GM19240 (cell line): ENCODE measurements around the gene NXNL1.
"Not testable (repeated sequence)": the region's sequence is repeated elsewhere in the genome, so short reads cannot be mapped to it uniquely, and the experiment has no call there.

Experiments used
- DNase-seq: peaks from one replicate; pipeline ENCODE4 v3.0.0; 2011; ENCODE audit warnings: low spot score; ENCODE audit not compliant: insufficient read length

NXNL1 gene

DNA sequence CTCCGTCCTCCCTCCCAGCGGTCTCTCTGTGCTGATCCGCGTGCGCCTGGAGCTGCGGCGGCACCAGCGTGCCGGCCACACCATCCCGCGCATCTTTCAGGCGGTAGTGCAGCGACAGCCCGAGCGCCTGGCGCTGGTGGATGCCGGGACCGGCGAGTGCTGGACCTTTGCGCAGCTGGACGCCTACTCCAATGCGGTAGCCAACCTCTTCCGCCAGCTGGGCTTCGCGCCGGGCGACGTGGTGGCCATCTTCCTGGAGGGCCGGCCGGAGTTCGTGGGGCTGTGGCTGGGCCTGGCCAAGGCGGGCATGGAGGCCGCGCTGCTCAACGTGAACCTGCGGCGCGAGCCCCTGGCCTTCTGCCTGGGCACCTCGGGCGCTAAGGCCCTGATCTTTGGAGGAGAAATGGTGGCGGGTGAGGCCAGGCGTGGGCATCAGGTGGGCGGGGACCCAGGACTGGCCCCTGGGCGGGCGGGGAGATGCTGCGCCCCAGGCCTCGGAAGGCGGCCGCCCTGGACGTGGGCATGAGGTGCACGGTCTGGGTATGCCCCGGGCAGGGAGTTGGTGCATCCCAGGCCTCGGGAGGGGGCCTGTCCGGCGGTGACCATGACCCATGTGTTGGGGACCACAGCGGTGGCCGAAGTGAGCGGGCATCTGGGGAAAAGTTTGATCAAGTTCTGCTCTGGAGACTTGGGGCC, 26.0 kb upstream of the NXNL1 start:
- DNase-seq, result no peak

DNA sequence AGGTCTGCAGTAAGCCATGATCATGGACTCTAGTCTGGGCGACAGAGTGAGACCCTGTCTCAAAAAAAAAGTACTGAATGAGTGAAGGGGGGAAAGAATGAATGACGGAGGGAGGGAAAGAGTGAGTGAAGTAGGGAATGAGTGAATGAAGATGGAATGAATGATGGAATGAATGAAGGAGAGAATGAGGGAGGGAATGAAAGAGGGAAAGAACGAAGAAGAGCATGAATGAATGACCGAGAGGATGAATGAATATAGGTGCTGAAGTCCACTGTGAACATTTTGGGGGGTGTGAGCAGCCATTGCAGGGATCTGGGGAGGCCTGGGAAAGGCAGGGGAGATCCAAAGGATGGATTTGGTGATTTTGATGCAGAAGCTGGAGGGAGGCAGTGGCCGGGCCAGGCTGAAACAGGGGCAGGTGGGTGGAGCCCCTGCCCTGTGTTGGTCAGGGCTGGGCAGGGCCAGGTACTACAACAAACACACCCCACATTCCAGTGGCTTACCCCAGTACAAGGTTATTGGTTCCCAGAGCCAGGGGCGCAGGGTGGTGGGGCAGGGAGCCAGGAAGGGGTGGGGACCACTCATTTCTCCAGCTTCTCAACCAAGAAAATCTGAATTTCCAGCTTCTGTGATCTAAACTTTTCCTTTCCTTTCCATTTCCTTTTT, 23.9 kb upstream of the NXNL1 start:
- DNase-seq, result no peak

DNA sequence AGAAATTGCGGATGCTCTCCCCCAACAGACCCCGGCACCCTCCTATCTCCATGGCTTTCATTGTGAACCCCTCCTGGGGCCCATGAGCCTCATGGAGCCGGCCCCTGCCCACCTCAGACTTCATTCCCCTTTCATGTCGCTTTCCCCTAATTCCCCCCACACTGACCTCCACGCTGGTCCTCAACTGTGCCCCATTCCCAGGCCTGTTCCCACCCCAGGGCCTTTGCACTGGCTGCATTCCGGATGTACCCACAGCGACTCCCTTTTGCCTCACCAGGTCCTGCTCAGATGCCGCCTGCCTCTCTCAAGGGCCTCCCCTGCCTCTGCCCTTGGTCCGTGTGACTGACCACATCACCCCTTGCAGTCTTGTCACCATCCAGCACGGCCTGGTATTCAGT, 22.9 kb upstream of the NXNL1 start:
- DNase-seq, result no peak

DNA sequence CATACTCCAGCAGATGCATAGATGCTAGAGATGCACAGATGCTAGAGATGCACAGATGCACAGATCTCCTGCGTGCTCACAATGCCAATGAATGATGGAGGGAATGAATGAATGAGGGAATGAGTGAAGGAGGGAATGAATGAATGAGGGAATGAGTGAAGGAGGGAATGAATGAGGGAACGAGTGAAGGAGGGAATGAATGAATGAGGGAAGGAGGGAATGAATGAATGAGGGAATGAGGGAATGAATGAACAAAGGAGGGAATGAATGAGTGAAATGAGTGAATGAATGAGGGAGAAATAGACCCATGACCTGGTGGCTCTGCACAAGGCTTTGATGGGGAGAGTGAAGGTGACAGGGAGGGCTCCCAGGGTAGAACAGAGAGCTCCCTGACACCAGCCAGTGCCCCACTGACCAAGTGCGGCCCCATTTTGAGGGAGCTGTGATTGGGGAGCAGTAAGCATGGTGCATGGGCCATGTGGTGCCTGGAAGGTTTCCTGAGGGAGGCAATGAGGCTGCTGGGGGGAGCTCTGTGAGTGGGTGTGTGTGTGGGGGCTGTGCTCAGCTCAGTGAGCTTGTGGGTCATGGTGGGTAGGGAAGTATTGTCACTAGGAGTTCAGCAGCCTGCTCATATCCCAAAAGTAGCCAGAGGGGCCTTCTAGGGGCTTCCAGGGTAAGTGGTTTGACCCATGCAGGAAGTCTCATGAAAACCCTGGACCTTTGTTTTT, 22.3 kb upstream of the NXNL1 start:
- no peak for DNase-seq

DNA sequence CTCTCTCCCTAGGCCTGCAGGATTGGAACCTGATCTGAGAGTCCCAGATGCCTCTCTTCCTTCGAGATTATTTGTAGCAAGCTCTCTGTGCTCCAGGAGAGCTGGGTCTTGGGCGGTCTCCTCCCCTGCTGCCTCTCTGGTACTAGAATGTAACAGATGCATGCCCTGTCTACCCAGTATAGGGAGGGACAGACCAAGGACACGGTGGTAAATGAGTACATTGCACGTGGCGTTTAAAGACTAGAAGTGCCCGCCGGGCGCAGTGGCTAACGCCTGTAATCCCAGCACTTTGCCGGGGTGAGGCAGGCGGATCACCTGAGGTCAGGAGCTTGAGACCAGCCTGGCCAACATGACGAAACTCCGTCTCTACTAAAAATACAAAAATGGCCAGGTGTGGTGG, 21.3 kb upstream of the NXNL1 start:
- no peak for DNase-seq

DNA sequence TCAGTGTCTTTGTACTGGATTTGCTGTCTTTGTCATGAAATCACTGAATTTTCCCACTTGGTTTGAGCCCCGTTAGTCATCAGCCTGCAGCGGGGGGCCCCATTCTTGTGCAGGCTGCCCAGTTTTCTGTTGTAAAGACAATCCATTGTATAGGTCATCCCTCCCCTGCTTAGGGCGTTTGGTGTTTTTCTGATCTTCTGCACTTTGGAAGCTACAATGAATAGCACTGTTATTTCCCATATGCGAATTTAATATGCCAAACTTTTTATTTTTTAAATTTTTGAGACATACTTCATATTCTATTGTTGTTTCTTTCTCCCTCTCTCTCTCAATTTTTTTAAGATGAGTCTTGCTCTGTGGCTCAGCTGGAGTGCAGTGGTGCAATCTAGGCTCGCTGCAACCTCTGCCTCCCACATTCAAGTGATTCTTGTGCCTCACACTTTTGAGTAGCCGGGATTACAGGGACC, 18.6 kb upstream of the NXNL1 start:
- DNase-seq, result no peak

DNA sequence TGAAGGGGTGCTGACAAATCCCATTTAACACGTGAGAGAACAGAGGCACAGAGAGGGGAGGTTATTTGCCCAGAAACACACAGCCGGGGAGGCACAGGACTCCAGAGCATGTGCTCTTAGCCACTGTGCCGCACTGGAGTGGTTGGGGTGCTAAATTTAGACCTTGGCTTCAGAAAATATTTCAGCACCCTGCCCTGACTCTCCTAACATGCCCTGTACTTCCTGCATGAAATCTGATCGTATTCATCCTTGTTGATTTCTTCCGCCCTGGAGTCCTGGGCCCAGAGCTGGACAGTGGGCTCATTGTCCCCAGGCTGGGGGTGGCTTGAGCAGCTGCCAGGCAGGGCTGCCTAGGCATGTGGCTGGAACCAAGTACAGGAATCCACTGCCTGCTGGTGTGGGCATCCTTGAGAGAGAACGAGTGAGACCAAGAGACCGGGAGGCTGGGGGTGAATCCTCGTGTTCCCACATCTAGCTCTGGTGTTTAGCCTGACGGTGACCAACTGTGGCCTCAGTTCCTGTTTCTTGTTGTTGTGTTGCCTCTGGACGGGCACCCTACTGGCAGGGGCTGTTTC, 14.9 kb upstream of the NXNL1 start:
- DNase-seq, result no peak

DNA sequence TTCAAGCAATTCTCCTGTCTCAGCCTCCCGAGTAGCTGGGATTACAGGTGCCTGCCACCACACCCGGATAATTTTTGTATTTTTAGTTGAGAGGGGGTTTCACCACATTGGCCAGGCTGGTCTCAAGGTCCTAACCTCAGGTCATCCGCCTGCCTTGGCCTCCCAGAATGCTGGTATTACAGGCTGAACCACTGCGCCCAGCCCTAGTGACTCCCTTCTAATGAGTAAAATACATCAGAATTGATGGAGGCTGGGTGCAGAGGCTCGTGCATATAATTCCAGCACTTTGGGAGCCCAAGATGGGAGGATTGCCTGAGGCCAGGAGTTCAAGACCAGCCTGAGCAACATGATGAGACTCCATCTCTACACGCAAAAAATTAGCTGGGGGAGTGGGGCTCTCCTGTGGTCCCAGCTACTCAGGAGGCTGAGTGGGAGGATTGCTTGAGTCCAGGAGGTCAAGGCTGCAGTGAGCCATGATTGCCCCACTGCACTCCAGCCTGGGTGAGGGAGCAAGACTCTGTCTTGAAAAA, 14.3 kb upstream of the NXNL1 start:
- not testable (repeated sequence) for DNase-seq

DNA sequence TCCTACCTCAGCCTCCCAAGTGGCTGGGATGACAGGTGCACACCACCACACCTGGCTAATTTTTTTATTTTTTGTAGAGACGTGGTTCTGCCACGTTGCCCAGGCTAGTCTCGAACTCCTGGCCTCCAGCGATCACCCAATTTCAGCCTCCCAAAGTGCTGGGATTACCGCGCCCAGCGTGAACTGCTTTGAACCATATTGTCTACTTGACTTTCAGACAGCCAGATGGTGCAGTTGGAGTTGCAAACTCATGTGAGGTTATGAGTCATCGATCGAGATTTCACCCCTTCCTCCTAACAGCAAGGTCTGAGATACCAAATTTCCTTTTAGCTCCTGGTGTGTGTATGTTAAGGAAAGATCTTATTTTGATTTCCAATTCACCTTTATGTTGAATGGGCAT, 12.3 kb upstream of the NXNL1 start:
- DNase-seq, result no peak

DNA sequence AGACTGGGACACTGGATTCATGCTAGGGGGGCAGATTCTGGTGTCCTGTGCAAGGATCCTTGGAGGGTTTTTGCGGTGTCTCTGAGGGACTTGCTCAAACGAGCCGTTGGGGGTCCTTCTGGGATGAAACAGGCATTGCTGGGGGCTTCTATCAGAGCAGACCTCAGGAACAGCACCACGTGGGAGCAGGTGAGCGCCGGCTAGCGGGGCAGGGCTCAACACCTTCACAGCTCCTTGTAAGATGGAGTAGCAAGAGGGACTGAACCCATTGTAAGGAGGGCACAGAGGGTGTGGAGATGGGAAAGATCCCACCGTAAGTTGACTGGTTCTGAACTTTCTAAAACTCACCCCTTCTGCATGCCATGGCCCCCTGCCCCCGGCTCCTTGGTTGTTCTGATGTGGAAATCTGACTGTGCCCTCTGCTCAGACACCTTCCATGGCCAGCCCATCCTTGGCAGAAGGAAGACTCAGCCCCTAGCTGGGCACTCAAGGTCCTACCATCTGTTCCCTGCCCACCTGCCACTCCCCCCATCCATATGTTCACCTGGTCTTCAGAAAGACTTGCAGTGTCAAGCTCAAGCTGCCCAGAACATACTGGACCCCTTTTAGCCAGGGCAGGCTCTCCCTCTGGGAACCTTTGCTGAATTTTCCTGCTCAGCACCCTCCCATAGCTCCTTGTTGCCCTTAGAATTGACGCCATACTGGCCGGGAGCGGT, 10.8 kb upstream of the NXNL1 start:
- DNase-seq, result no peak

DNA sequence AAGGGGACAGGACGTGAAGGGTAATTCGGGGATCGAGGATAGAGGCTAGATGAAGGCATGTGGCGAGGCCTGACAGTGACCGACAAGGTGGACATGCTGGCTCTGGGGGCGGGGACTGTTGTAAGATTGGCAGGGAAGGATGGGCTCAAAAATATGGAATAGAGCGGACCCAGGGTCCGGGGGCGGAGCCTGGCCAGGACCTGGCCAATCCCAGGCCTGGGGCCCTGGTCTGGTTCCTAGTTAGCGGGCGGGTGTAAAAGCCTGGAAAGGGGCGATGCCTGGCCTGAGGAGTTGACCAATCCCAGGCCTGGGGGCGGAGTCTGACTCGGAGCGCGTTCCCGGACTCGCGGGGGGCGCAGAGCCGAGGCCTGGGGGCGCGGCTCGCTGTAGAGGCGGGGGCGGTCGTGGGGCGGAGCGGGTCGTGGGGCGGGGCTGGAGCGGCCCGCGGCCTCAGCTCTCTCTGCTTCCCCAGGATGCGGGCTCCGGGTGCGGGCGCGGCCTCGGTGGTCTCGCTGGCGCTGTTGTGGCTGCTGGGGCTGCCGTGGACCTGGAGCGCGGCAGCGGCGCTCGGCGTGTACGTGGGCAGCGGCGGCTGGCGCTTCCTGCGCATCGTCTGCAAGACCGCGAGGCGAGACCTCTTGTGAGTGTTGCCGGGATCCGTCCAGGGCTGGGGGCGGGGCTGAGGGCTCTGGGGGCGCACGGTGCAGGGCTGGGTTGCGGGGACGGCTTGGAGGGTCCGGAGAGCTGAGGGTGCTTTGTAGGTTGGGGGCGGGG, 9.5 kb upstream of the NXNL1 start, which contains the start of gene SLC27A1:
Gene SLC27A1 (plus strand): TSS at position 457 of the 774 bp plus-strand sequence. CDS start 17 bp downstream, at position 474.
- DNase-seq, result peak; percentile 78

DNA sequence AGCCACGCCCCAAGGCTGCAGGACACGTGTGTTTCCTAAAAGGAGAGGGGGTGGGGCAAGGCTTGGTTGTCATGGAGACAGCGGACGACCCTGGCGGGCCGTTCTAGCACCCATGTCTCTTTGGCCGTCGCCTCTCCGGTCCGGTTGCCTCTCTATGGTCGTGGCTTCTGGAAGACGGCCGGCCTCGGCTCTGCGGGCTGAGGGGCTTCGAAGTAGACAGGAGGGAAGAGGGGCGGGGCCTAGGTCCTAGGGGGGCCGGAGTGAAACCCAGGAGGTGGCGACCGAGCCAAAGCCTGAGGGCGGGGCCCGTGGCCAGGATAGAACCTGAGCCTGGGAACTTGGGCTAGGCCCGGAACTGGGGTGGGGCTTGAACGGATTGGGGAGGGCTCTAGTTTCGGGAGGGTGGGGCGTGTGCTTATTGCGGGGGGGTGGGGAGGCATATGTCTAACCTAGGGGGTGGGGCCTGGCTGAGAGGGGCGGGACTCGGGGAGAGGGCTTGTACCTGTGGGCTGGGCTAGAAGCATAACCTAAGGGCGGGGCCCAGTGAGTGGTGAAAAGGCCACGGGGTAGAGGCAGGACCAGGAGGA, 8.8 kb upstream of the NXNL1 start:
- peak; percentile 49 for DNase-seq

DNA sequence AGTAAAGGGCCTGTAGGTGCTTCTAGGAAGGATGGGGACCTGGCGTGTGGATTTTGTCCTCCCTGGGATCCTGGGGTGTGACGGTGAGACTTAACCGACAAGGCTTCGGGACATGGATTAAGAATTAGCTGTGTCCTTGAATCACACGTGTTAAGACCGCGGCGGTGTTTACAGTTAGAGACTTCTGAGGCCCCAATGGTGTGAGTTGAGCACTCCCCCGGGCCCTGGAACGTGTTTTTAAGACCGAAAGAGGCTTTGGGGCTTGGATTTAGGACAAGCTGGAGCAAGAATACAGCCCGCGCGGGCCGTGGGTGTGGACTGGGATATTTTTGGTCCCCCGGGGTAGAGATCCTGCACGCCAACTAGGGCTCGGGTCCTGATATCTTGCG, 8.4 kb upstream of the NXNL1 start:
- no peak for DNase-seq

DNA sequence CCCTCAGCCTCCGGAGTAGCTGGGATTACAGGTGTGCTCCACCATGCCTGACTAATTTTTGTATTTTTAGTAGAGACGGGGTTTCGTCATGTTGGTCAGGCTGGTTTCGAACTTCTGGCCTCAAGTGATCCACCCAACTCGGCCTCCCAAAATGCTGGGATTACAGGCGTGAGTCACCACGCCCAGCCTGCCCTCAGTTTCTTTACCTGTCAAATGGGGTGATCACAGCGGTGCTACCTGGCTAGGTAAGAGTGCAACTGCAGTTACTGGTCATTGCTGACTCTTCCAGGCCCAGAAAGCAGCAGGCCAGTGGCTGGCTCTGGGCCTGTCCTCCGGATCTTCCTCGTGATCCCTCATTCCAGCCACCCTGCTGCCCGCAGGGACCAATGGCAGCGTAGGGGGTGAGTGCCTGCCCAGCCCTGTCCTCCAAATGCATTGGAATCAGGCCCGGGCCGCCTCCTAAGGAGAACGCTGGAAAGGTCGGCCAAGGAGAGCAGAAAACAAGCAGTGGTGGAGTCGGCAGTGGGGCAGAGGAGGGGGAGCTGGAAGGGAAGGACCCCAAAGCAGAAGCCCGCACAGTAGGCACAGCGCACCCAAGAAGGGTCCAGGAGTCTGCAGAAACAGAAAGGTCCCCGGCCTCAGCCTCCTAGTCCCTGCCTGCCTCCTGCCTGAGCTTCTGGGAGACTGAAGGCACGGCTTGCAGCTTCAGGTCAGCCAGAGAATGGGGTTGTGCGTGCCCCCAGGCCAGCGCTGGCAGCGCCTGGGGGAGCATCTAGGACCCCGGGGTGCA, 7.8 kb upstream of the NXNL1 start:
- DNase-seq, result no peak

DNA sequence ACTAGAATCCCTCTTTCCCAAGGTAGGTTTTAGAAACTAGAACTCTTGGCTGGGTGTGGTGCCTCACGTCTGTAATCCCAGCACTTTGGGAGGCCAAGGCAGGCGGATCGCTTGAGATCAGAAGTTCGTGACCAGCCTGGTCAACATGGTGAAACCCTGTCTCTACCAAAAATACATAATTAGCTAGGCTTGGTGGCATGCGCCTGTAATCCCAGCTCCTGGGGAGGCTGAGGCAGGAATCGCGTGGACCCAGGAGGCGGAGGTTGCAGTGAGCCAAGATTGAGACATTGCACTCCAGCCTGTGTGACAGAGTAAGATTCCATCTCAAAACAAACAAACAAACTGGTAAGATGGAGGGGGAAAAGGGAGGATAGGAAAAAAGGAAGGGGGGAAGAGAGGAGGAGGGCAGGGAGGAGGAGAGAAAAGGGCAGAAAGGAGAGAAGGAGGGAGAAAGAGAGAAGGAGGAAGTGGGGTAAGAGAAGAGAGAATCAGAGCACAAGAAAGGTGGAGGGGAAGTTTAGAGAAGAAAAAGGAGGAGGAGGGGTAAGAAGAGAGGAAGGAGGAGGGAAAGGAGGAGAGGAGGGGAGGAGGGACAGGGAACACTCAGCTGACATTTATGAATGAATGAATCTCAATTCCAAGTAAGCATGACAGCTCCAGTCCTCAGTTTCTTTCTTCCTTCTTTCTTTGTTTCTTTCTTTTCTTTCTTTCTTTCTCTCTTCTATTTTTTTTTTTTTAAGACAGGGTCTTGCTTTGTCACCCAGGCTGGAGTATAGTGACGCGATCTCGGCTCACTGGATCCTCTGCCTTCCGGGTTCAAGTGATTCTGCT, 7.0 kb upstream of the NXNL1 start:
- no peak for DNase-seq

DNA sequence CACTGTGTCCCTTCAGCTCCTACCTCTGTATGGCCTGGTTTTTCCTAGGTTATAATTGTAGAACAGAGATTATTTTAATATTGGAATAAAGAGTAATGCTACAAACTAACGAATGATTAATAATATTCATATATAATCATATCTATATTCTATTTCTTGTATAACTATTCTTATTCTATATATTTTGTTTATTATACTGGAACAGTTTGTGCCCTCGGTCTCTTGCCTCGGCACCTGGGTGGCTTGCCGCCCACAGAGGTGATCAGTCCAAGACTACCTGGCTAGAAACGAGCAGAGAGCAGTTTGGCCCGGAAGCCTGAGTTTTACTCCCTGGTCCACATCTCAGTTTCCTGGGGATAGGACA, 5.7 kb upstream of the NXNL1 start:
- no peak for DNase-seq

DNA sequence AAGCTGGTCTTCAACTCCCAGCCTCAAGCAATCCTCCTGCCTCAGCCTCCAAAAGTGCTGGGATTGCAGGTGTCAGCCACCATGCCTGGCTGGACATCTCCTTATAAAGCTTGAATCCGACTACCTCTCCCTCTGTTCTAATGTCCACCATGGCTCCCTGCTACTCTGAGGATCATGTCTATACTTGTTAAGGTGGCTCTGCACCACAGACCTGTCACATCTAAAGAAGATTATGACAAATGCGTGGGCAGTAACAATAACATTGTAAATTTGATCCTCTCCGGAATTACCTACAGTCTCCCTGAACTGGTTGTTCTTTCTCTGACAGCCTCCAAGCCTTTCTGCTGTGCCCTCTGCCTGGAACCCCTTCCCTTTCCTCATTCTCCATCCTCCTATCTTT, 1.8 kb downstream of the NXNL1 start:
- no peak for DNase-seq

DNA sequence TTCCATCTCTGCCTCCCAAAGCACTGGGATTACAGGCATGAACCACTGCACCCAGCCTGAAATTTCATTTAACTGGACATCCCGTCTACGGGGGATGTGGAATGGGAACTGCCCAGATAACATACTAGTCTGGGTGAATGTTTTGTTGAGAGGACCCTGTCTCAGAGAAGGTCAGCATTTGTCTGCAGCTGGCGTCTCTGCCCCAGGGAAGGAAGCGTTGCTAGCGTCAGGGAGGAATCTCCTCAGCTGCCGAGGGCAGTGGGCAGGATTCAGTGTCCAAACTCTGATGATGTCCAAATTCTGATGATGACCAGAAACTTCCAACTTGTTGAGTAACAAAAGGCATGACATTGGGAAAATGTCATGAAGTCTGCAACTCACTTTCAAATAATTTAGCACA, 3.1 kb downstream of the NXNL1 start:
- DNase-seq, result no peak
